ENCODE measurements around the gene FBXO28.
"Not testable (repeated sequence)": the region's sequence is repeated elsewhere in the genome, so short reads cannot be mapped to it uniquely, and the experiment has no call there.

FBXO28 gene, protein sequence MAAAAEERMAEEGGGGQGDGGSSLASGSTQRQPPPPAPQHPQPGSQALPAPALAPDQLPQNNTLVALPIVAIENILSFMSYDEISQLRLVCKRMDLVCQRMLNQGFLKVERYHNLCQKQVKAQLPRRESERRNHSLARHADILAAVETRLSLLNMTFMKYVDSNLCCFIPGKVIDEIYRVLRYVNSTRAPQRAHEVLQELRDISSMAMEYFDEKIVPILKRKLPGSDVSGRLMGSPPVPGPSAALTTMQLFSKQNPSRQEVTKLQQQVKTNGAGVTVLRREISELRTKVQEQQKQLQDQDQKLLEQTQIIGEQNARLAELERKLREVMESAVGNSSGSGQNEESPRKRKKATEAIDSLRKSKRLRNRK

GRCh38 chr1:224113918-224114786, at the start of gene FBXO28:
Gene FBXO28, plus strand, starts transcription at chr1:224114111. Its CDS starts 19 bp downstream, at chr1:224114130.
- DNase-seq, result peak; percentile 96 to 97

GRCh38 chr1:224064150-224064549, 49.8 kb upstream of the FBXO28 start:
- no peak for DNase-seq

DNA sequence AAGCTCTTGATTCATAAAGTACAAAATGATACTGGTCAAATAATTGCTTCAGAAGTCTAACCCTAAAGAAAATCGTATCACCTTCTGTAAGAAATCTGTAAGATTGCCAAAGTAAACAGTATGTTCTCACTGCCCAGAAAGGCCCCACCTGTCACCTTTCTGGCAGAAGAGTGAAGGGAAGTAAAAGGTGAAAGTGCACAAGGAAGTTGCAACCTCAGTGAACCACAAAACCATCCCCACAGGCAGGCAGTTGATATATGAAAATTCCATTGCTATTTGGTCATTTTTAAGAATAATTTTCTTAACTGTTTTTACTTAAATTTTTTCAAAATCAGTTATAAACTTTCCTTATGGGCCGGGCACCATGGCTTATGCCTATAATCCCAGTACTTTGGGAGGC, 48.5 kb upstream of the FBXO28 start:
- DNase-seq, result no peak

GRCh38 chr1:224067207-224067606, 46.7 kb upstream of the FBXO28 start:
- no peak for DNase-seq

DNA sequence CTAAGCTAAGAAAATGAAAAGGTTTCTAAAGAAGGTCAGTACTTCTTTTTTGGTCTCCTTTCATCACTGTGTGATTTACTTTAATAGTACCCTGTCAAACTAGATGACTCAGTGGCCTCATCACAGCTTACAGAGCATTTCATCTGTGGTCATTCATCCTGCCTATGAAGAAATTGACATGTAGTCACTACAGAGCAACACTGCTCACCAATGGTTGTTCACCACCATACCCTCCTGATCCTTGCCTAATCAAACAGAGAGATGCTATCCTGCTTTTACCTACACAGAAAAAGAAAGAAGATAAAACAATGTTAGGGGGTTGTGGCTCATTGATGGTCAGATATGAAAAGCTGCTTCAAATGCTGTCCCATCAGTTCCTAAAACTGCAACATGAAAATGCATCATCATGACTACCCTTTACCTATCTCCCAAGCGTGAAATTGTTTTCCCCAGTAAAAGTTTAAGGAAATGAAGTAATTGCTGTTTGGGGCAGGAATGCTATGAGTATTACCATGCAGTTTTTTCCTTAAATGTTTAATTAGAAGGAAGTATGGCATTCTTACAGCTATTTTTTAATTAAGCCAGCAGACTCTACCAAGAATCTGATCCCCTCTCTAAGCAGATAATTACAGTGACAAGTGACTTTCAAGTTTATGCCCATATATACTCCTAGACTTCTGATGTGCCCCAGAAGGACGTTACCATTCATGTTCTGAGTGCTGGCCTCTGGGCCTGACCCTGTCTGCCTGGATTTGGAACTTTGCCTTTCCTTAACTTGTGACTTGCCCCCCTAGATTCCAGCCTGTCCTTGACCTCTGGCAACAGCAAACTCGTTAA, 46.1 kb upstream of the FBXO28 start:
- no peak for DNase-seq

GRCh38 chr1:224068458-224069072, 45.3 kb upstream of the FBXO28 start:
- DNase-seq, result no peak

GRCh38 chr1:224069138-224069537, 44.8 kb upstream of the FBXO28 start:
- DNase-seq, result no peak

DNA sequence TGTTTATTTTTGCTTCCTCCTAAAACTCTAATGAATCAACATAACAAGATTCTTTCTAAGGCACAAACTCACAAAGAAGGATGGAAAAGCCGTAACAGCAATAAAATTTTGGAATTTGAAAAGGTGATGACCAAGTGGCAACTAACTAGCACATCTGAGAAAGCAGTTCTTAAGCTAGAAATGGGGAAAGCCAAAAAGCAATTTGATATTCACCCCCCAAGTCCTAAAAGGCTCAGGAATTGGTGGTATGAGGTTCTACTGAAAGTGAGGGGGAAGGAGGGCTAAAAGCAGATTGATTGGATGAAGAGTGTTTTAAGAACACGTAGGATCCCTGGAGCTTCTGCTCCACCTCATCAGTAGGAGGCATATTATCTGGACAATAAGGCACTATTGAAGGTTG, 43.4 kb upstream of the FBXO28 start:
- no peak for DNase-seq

DNA sequence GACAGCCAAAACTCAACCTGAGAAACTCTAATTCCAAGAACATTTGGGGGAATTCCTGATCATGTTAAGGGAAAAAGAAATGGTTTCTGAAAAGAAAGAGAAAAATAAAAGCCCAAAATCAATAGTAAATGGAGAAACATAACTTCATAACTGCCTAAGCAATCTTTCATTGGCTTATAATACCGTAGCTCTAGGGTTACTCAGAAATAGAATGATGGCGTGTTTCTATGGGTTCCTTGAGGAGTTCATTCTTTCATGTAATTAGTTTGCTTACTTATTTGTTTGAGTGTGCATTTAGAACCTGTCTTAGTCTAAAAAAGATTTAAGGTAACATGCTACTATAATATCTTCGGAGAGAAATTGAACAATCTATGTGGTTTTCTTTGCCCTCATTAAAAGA, 37.5 kb upstream of the FBXO28 start:
- DNase-seq, result no peak

DNA sequence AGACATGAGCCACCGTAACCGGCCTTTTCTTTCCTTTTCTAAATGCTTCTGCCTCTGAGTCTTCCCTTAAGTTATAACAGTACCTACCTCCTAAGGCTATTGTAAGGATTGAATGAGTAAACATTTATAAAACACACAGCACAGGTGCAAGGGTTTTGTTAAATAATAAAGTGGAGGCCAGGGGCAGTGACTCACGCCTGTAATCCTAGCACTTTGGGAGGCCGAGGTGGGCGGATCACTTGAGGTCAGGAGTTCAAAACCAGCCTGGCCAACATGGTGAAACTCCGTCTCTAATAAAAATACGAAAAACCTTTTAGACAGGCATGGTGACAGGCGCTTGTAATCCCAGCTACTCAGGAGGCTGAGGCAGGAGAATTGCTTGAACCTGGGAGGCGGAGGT, 34.3 kb upstream of the FBXO28 start:
- not testable (repeated sequence) for DNase-seq

- DNase-seq, result no peak
Observed at GRCh38 chr1:224080115-224080774, 33.7 kb upstream of the FBXO28 start.

- DNase-seq, result no peak
Observed at GRCh38 chr1:224081604-224082003, 32.3 kb upstream of the FBXO28 start.

DNA sequence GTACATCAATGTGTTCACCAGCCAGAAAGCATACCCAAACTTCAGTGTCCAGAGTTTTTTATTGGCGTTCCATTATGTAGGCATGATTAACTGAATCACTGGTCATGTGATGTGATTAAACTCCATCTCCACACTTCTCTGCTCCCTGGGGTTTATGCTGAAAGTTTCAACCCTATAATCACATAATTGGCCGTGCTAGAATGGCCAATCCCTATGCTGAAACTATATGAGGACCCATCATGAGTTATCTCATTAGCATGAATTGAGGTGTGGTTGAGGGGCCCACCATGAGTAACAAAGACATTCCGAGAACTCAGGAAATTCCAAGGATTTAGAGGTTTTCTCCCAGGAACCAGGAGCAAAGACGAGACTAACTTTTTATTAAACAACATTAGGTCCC, 31.8 kb upstream of the FBXO28 start:
- no peak for DNase-seq

DNA sequence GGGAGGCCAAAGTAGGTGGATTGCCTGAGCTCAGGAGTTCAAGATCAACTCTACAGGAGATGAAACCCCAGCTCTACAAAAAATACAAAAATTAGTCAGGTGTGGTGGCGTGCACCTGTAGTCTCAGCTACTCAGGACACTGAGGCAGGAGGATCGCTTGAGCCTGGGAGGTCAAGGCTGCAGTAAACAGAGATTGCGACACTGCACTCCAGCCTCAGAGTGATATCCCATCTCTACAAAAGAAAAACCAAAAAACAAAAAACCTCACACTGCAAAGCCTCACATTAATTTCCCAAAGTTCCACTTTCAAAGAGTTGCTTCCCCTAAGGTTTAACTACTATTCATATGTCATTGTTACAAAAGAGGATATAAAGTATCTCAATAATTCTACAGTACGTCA, 29.0 kb upstream of the FBXO28 start:
- no peak for DNase-seq

- DNase-seq, result no peak
Observed at GRCh38 chr1:224085421-224086108, 28.3 kb upstream of the FBXO28 start.

DNA sequence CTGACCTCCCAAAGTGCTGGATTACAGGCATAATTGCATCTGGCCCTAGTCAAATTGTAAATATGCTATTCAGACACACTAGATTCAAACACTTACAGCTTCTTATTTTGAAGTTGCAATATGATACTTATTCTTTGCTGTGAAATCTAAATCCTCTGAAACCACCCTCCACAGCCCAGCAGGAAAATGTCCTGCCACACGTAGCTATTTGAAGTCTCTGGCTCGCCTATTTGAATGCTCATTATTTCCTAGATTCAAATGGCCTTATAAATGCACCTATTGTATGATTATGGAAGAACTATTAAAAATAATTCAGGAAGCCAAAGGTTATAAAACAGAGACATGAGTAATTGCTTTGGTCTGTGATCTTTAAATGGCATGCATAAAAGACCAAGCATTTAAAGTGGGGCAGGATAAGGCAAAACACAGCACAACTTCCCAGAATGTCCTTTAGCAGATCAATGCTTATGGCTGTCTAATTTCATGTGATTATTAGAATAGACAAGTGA, 26.6 kb upstream of the FBXO28 start:
- no peak for DNase-seq

DNA sequence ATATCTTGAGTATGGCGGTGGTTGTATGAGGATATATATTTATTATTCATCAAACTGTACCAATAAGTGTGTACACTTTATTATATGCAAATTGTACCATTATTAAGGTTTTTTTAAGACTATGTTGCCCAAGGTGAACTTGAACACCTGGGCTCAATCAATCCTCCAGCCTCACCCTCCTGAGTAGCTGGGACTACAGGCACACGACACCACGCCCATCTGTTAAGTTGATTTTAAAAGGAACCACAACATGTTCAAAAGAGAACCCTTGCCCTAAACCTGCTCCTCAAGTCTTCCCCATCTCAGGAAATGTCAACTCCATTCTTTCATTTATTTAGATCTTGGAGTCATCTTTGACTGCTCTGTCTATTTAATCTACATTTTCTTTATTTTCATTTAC, 24.3 kb upstream of the FBXO28 start:
- no peak for DNase-seq

DNA sequence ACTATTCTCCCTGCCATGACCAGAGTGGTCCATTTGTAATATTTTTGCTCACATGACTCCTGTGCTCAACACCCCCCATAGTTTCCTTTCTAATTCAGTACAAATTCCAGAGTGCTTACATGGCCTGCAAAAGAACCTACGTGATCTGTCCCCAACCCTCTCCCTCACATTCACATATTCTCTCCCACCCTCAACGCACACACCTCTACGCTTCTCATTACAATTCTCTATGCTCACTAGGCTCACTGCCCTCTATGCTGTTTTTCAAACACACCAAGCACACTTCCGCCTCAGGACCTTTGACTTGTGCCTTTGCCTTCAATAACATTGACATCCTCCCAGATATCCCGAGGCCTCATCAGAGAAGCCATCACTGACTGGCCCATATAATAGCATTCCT, 23.8 kb upstream of the FBXO28 start:
- no peak for DNase-seq

DNA sequence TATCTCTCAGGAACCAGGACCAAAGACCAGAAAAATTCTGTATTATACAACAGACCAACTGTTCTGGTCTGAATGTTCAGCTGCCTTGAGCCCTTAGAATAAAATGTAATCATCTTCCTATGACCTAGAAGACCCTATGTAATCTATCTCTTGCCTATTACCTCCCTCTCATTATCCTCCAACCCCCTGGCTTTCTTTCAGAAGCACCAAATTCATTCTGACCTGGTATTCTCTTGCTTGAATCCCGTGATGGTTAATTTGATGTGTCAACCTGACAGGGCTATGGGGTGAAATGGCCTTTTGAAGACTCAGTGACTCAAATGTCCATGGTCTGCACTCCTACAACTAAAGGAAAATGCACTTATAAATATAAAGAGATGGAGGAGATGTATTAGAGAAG, 21.8 kb upstream of the FBXO28 start:
- no peak for DNase-seq

DNA sequence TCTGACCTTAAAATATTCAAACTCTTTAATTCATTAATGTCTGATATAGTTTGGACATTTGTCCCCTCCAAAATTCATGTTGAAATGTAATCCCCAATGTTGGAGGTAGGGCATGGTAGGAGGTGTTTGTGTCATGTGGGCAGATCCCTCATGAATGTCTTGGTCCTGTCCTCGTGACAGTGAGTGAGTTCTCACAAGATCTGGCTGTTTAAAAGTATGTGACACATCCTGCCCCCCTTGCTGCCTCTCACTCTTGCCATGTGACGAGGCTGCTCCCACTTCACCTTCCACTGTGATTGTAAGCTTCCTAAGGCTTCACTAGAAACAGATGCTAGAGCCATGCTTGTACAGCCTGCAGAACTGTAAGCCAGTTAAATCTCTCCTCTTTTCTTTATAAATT, 21.3 kb upstream of the FBXO28 start:
- no peak for DNase-seq

GRCh38 chr1:224095339-224095738, 18.6 kb upstream of the FBXO28 start:
- DNase-seq, result no peak

Data from Kasumi-1 (cell line).